Measurements from ENCODE around the gene UBR4.
A peak's percentile ranks its signal among the peaks of the same experiment; 100 is the strongest.

The UBR4 gene

GRCh38 chr1:19057784-19058475 is 152.1 kb downstream of the UBR4 start:
- Histone ChIP-seq H3K27ac (ENCODE audit: low read depth, low read length) (no peak overlapping the region), H4K20me1 (ENCODE audit: control insufficient read depth, insufficient read depth, low read depth, low read length) (no peaks in the 10 kb centered on the region), H3F3A (ENCODE audit: control insufficient read depth, insufficient read depth) (no peaks in the 10 kb centered on the region), H3K9me3 (ENCODE audit: control insufficient read depth, insufficient read depth, low read length) (peaks cover 22% of the 10 kb centered on the region; the same call in 1 of the 2 replicates), H3K79me2 (ENCODE audit: control insufficient read depth, low read length) (no peaks in the 10 kb centered on the region), H3K4me3 (ENCODE audit: low read length) (no peak overlapping the region), H3K4me2 (ENCODE audit: low read length) (no peak overlapping the region), H3K36me3 (ENCODE audit: control insufficient read depth, low read length) (no peaks in the 10 kb centered on the region), H3K4me1 (ENCODE audit: control insufficient read depth, low read length) (no peaks in the 10 kb centered on the region), H3K9me2 (replicated peaks; ENCODE audit: control insufficient read depth, low read length) (no peaks in the 10 kb centered on the region), H3K27me3 (ENCODE audit: control insufficient read depth, low read length) (0 out of 2 replicates have a peak, but pooled peaks cover 3% of the 10 kb centered on the region)
- no peak for TF ChIP-seq EZH2phosphoT487 (IDR thresholded peaks at IDR 0.05; ENCODE audit: borderline replicate concordance, low read length)
- no peak for TF ChIP-seq CTCF (IDR thresholded peaks at IDR 0.05; ENCODE audit: low read depth, low read length, poor library complexity, severe bottlenecking)

GRCh38 chr1:19057182-19057779 is 152.8 kb downstream of the UBR4 start:
- Histone ChIP-seq H4K20me1 (ENCODE audit: control insufficient read depth, insufficient read depth, low read depth, low read length) (no peaks in the 10 kb centered on the region), H3K27me3 (ENCODE audit: control insufficient read depth, low read length) (0 out of 2 replicates have a peak, but pooled peaks cover 3% of the 10 kb centered on the region), H3K27ac (ENCODE audit: low read depth, low read length) (no peak overlapping the region), H3K4me1 (ENCODE audit: control insufficient read depth, low read length) (no peaks in the 10 kb centered on the region), H3K9me2 (replicated peaks; ENCODE audit: control insufficient read depth, low read length) (no peaks in the 10 kb centered on the region), H3K4me3 (ENCODE audit: low read length) (no peak overlapping the region), H3F3A (ENCODE audit: control insufficient read depth, insufficient read depth) (no peaks in the 10 kb centered on the region), H3K4me2 (ENCODE audit: low read length) (no peak overlapping the region), H3K9me3 (ENCODE audit: control insufficient read depth, insufficient read depth, low read length) (peaks cover 17% of the 10 kb centered on the region; the same call in 1 of the 2 replicates), H3K36me3 (ENCODE audit: control insufficient read depth, low read length) (no peaks in the 10 kb centered on the region), H3K79me2 (ENCODE audit: control insufficient read depth, low read length) (no peaks in the 10 kb centered on the region)
- TF ChIP-seq CTCF (IDR thresholded peaks at IDR 0.05; ENCODE audit: low read depth, low read length, poor library complexity, severe bottlenecking) (peak; percentile 17), EZH2phosphoT487 (IDR thresholded peaks at IDR 0.05; ENCODE audit: borderline replicate concordance, low read length) (no peak)

GRCh38 chr1:19055701-19056100 is 154.4 kb downstream of the UBR4 start:
- Histone ChIP-seq H3K9me3 (ENCODE audit: control insufficient read depth, insufficient read depth, low read length) (peaks cover 2% of the 10 kb centered on the region; the same call in 1 of the 2 replicates), H3K4me1 (ENCODE audit: control insufficient read depth, low read length) (no peaks in the 10 kb centered on the region), H3K9me2 (replicated peaks; ENCODE audit: control insufficient read depth, low read length) (no peaks in the 10 kb centered on the region), H3K27me3 (ENCODE audit: control insufficient read depth, low read length) (0 out of 2 replicates have a peak, but pooled peaks cover 3% of the 10 kb centered on the region), H3K27ac (ENCODE audit: low read depth, low read length) (no peak overlapping the region), H3F3A (ENCODE audit: control insufficient read depth, insufficient read depth) (no peaks in the 10 kb centered on the region), H3K79me2 (ENCODE audit: control insufficient read depth, low read length) (no peaks in the 10 kb centered on the region), H3K36me3 (ENCODE audit: control insufficient read depth, low read length) (no peaks in the 10 kb centered on the region), H4K20me1 (ENCODE audit: control insufficient read depth, insufficient read depth, low read depth, low read length) (no peaks in the 10 kb centered on the region), H3K4me3 (ENCODE audit: low read length) (no peak overlapping the region), H3K4me2 (ENCODE audit: low read length) (no peak overlapping the region)
- TF ChIP-seq CTCF (IDR thresholded peaks at IDR 0.05; ENCODE audit: low read depth, low read length, poor library complexity, severe bottlenecking) (no peak), EZH2phosphoT487 (IDR thresholded peaks at IDR 0.05; ENCODE audit: borderline replicate concordance, low read length) (no peak)

Data from DOHH2 (cell line).